Activated effector memory CD4-positive, alpha-beta T cell treated with Interleukin-2 at 50 U/mL for 16 hours (primary cell): ENCODE results near the gene MATK.

ENCODE experiments used
- DNase-seq: peaks from one replicate; pipeline ENCODE4 v3.0.0-alpha.2; 2020

The MATK gene

GRCh38 chr19:3743486-3743885, 42.7 kb downstream of the MATK start:
- DNase-seq = no peak

- DNase-seq = no peak
Measured at GRCh38 chr19:3740431-3740830, 45.8 kb downstream of the MATK start.

GRCh38 chr19:3738477-3739220, 47.5 kb downstream of the MATK start:
- no peak for DNase-seq

GRCh38 chr19:3737487-3738205, 48.5 kb downstream of the MATK start:
- no peak for DNase-seq

- no peak for DNase-seq
Measured at GRCh38 chr19:3736106-3736724, 50.0 kb downstream of the MATK start.

GRCh38 chr19:3734310-3734600, 51.9 kb downstream of the MATK start:
- no peak for DNase-seq

GRCh38 chr19:3733549-3734309, 52.5 kb downstream of the MATK start:
- DNase-seq = no peak

- DNase-seq = no peak
Measured at GRCh38 chr19:3732108-3732507, 54.1 kb downstream of the MATK start.

GRCh38 chr19:3730457-3730958, 55.7 kb downstream of the MATK start:
- DNase-seq = no peak
